ENCODE data around the gene ECHDC3.

DNA sequence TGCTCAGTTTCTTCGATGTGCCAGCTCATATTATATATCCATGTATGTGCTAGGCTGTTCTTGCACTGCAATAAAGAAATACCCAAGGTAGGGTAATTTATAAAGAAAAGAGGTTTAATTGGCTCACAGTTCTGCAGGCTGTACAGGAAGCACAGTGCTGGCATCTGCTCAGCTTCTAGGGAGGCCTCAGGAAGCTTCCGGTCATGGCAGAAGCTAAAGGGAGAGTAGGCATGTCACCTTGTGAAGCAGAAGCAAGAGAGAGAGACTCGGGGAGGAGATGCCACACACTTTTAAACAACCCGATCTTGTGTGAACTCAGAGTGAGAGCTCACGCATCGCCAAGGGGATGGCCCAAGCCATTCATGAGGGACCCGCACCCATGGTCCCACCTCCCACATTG is 13.8 kb upstream of the ECHDC3 start:
- TF ChIP-seq, protein P1, sequence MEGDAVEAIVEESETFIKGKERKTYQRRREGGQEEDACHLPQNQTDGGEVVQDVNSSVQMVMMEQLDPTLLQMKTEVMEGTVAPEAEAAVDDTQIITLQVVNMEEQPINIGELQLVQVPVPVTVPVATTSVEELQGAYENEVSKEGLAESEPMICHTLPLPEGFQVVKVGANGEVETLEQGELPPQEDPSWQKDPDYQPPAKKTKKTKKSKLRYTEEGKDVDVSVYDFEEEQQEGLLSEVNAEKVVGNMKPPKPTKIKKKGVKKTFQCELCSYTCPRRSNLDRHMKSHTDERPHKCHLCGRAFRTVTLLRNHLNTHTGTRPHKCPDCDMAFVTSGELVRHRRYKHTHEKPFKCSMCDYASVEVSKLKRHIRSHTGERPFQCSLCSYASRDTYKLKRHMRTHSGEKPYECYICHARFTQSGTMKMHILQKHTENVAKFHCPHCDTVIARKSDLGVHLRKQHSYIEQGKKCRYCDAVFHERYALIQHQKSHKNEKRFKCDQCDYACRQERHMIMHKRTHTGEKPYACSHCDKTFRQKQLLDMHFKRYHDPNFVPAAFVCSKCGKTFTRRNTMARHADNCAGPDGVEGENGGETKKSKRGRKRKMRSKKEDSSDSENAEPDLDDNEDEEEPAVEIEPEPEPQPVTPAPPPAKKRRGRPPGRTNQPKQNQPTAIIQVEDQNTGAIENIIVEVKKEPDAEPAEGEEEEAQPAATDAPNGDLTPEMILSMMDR (IDR thresholded peaks at IDR 0.05): no peak
- no peak for TF ChIP-seq POLR2A (IDR thresholded peaks at IDR 0.05)
